Activated CD4-positive, alpha-beta memory T cell treated with anti-CD3 and anti-CD28 coated beads for 36 hours (primary cell): ENCODE measurements around the gene PCDH15. TPM values are rescaled to one million over a fixed set of nuclear protein-coding genes. Genes with fewer than 3 reads are reported as not detected.

Experiments
- CTCF ChIA-PET: fragments of 350-600 bp; sonication (Branson Sonifier 250); formaldehyde crosslinking; loops from one replicate; lab custom pipeline; 2021; ENCODE audit warnings: antibody characterized with exemption, inconsistent platforms; lab: Charles Lee
- POLR2A ChIA-PET: fragments of 350-600 bp; sonication (Branson Sonifier 250); formaldehyde crosslinking; loops from one replicate; lab custom pipeline; 2021; ENCODE audit warnings: antibody characterized with exemption; lab: Charles Lee
- DNase-seq: peaks from one replicate; pipeline ENCODE4 v3.0.0-alpha.2; 2020
- H3K27ac Mint-ChIP-seq: one replicate; pipeline ENCODE4 v1.8.0; 2021; ENCODE audit warnings: mixed read lengths
- H3K27me3 Mint-ChIP-seq: one replicate; pipeline ENCODE4 v1.8.0; 2021; ENCODE audit warnings: mixed read lengths
- H3K36me3 Mint-ChIP-seq: one replicate; pipeline ENCODE4 v1.8.0; 2021; ENCODE audit warnings: mixed read lengths
- H3K4me1 Mint-ChIP-seq: one replicate; pipeline ENCODE4 v1.8.0; 2021; ENCODE audit warnings: low read depth, mixed read lengths
- H3K4me3 Mint-ChIP-seq: one replicate; pipeline ENCODE4 v1.8.0; 2021; ENCODE audit warnings: mild to moderate bottlenecking, mixed read lengths
- H3K9me3 Mint-ChIP-seq: one replicate; pipeline ENCODE4 v1.8.0; 2021; ENCODE audit warnings: mixed read lengths
- intact Hi-C: fragments of 100-400 bp; cut with micrococcal nuclease; formaldehyde crosslinking; loops from one replicate; pipeline ENCODE4 v1.15.1; 2023
- microRNA-seq: library from miRNA; unstranded; fragments of <30 nt; microRNA quantifications from one replicate; pipeline ENCODE4 v1.2.0, GENCODE V29; 2022; ENCODE audit warnings: borderline number of aligned reads, borderline microRNAs expressed, borderline replicate concordance
- total RNA-seq, 2 experiments: library from RNA; stranded (reverse); gene quantifications; one replicate each; pipeline ENCODE4 v1.2.3, GENCODE V29; 2021

PCDH15 gene
- total RNA-seq, 2 experiments from 2014 or later = not detected

DNA sequence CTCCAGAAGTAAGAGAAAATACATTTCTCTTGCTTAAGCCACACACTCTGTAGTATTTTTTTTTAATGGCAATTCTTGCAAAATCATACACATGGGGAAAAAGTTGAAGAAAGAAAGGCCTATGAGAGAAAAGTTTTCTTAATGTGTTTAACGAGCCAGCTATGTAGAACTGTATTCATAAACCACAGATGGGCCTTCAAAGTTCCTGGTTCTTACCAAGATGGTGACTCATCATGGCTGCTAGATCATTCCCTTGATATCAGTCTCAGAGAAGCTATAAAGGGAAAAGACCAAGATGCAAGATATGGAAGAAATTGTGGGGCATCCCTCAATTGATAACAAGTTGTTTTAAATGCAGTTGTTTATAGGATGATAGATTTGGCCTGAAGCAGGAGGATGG is 1035.7 kb downstream of the PCDH15 start:
- ChIA-PET CTCF (no interaction called here), POLR2A (no interaction called here)
- Mint-ChIP-seq H3K27me3 (no peaks in the 10 kb centered on the region), H3K9me3 (peaks cover 27% of the 10 kb centered on the region), H3K4me3 (no peak overlapping the region), H3K4me1 (no peaks in the 10 kb centered on the region), H3K36me3 (no peaks in the 10 kb centered on the region), H3K27ac (no peak overlapping the region)
- no peak for DNase-seq
- intact Hi-C loops = no loop called here

DNA sequence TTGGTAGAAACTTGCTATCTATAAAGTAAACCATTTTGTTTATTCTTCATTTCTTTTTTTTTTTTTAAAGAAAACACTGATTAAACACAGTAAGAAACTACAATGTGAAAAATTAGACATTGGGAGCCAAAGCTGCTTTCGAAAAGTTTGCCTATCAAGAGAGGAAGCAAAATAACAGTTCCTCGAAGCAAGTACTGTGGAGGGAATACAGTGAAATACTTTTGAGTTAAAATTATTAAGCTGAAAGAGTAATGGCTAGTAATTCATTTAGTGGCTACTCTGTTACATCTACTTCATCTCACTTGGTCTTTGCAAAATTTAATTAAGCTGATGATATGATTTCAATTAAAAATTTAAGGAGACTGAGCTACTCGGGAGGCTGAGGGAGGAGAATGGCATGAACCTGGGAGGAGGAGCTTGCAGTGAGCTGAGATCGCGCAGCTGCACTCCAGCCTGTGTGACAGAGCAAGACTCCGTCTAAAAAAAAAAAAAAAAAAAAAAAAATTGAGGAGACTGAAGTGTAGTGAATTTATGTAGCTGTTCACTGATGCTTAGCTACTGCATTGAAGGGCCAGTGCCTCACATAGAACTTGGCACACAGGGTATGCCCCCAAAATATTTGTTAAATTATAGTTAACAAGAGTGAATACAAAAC is 1046.3 kb downstream of the PCDH15 start:
- Mint-ChIP-seq H3K27ac (no peak overlapping the region), H3K9me3 (peaks cover 5% of the 10 kb centered on the region), H3K4me3 (no peak overlapping the region), H3K36me3 (no peaks in the 10 kb centered on the region), H3K27me3 (no peaks in the 10 kb centered on the region), H3K4me1 (no peaks in the 10 kb centered on the region)
- DNase-seq = no peak
- POLR2A ChIA-PET = no interaction called here
- intact Hi-C loops = no loop called here
- CTCF ChIA-PET = no interaction called here

Small RNA genes within 50 kb of the gene (microRNA-seq; reads per million reads assigned to microRNA genes)
- gene MIR548F1 = not detected
